AG04450 (cell line): ENCODE measurements around the gene PTPRG. TPM values are rescaled to one million over a fixed set of nuclear protein-coding genes. Genes with fewer than 3 reads are reported as not detected.

Experiments used
- CTCF ChIA-PET: fragments of 300-600, 350-600 bp; formaldehyde crosslinking; extraction: SDS; loops from one replicate; lab custom pipeline; 2022; ENCODE audit warnings: antibody characterized with exemption, inconsistent platforms; lab: Charles Lee
- POLR2A ChIA-PET: fragments of 350-600 bp; formaldehyde crosslinking; extraction: SDS; loops from one replicate; lab custom pipeline; 2021; ENCODE audit warnings: antibody characterized with exemption, inconsistent platforms; lab: Yijun Ruan, JAX
- DNase-seq: peaks from one replicate; pipeline ENCODE4 v3.0.0-alpha.2; 2011; ENCODE audit warnings: low read depth, low spot score
- H3K27ac ChIP-seq: one replicate; pipeline ENCODE4 v1.5.1; 2012; ENCODE audit warnings: low read depth, low read length, control low read depth
- H3K27me3 ChIP-seq: one replicate; pipeline ENCODE4 v1.6.0; 2012; ENCODE audit warnings: low read length; ENCODE audit not compliant: control insufficient read depth, insufficient read depth
- H3K4me3 ChIP-seq: 2 replicates; pipeline ENCODE4 v1.5.1; 2011; ENCODE audit warnings: mild to moderate bottlenecking, low read depth, low read length, control low read depth
- H3K9me3 ChIP-seq: 2 replicates; pipeline ENCODE4 v1.5.1; 2012; ENCODE audit warnings: low read length; ENCODE audit not compliant: control insufficient read depth, insufficient read depth
- CTCF ChIP-seq: IDR thresholded peaks from 2 replicates; pipeline ENCODE4 v1.5.1; 2011; ENCODE audit warnings: low read depth, low read length, control low read depth, inconsistent platforms
- polyA plus RNA-seq: library from polyadenylated mRNA; depleted of rRNA; stranded (reverse); fragments of >200 nt; gene quantifications from 2 replicates; pipeline ENCODE4 v1.2.3, GENCODE V29; 2011

Gene PTPRG
- polyA plus RNA-seq, 1 experiment: 26.5 TPM

DNA sequence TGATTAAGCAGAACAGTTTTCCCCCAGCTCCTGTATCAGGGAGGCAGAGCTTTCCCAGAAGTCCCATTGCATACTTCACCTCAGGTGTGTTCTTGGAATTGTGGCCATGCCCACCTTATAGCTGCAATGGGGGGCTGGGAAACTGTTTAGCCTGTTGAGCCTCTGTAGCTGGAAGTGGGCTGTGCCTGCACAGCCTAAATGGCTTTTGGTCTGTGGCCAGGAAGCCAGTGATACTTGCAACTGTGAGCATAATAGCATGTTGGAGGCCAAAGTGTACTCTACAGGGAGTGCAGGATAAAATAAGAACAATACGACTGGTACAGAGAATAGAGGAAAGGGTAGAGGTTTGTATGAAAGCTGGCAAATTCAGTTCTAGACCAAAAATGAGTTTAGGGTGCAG is 248.5 kb downstream of the PTPRG start:
- no peak overlapping the region for H3K27ac ChIP-seq
- no peak for DNase-seq
- ChIA-PET POLR2A (no interaction called here), CTCF (interaction anchor here (1.0 kb wide), 1 partner anchor 300 kb away, joined by 3 read pairs; no protein-coding TSS in a partner anchor)
- TF ChIP-seq CTCF: no peak
- H3K9me3 ChIP-seq: no peaks in the 10 kb centered on the region
- no peak overlapping the region for H3K4me3 ChIP-seq
- no peaks in the 10 kb centered on the region for H3K27me3 ChIP-seq

GRCh38 chr3:61810953-61811497 is 249.7 kb downstream of the PTPRG start:
- no peaks in the 10 kb centered on the region for H3K9me3 ChIP-seq
- POLR2A ChIA-PET: no interaction called here
- H3K4me3 ChIP-seq: no peak overlapping the region
- no peak for DNase-seq
- no peak overlapping the region for H3K27ac ChIP-seq
- no peak for TF ChIP-seq CTCF
- no peaks in the 10 kb centered on the region for H3K27me3 ChIP-seq
- CTCF ChIA-PET: no interaction called here

GRCh38 chr3:61811652-61812051 is 250.3 kb downstream of the PTPRG start:
- no peak overlapping the region for H3K27ac ChIP-seq
- CTCF ChIA-PET: no interaction called here
- POLR2A ChIA-PET: no interaction called here
- no peaks in the 10 kb centered on the region for H3K9me3 ChIP-seq
- TF ChIP-seq CTCF: no peak
- H3K27me3 ChIP-seq: no peaks in the 10 kb centered on the region
- no peak overlapping the region for H3K4me3 ChIP-seq
- no peak for DNase-seq

GRCh38 chr3:61812085-61812484 is 250.7 kb downstream of the PTPRG start:
- H3K27ac ChIP-seq: no peak overlapping the region
- TF ChIP-seq CTCF: no peak
- ChIA-PET POLR2A (no interaction called here), CTCF (no interaction called here)
- no peaks in the 10 kb centered on the region for H3K9me3 ChIP-seq
- no peaks in the 10 kb centered on the region for H3K27me3 ChIP-seq
- DNase-seq: no peak
- no peak overlapping the region for H3K4me3 ChIP-seq

DNA sequence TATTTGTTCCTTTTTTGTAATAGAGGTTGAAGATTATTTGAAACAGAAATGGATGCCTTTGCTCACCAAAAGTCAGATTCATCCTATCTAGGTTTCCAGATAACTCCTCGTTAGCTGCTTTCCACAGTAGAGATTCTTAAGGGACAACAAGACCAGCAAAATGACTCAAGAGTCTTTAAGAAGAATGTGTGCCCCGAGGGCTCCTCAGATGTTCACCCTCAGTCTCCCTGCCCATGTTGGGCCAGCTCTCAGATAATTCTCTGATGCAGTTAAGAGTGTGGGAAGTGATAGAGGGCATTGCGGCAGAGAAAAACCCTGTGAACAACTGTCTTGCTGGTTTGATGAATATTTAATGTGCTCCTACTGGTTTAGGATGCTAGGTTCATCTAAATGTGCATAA is 251.1 kb downstream of the PTPRG start:
- TF ChIP-seq CTCF: no peak
- H3K27me3 ChIP-seq: no peaks in the 10 kb centered on the region
- ChIA-PET POLR2A (no interaction called here), CTCF (no interaction called here)
- DNase-seq: no peak
- H3K27ac ChIP-seq: no peak overlapping the region
- no peaks in the 10 kb centered on the region for H3K9me3 ChIP-seq
- H3K4me3 ChIP-seq: no peak overlapping the region
